ENCODE data around the gene PGC. TPM values are rescaled to one million over a fixed set of nuclear protein-coding genes. Genes with fewer than 3 reads are reported as not detected.
"Not testable (repeated sequence)": the region's sequence is repeated elsewhere in the genome, so short reads cannot be mapped to it uniquely, and the experiment has no call there.

Gene PGC
- total RNA-seq, 1 donor from 2014 or later, result not detected

DNA sequence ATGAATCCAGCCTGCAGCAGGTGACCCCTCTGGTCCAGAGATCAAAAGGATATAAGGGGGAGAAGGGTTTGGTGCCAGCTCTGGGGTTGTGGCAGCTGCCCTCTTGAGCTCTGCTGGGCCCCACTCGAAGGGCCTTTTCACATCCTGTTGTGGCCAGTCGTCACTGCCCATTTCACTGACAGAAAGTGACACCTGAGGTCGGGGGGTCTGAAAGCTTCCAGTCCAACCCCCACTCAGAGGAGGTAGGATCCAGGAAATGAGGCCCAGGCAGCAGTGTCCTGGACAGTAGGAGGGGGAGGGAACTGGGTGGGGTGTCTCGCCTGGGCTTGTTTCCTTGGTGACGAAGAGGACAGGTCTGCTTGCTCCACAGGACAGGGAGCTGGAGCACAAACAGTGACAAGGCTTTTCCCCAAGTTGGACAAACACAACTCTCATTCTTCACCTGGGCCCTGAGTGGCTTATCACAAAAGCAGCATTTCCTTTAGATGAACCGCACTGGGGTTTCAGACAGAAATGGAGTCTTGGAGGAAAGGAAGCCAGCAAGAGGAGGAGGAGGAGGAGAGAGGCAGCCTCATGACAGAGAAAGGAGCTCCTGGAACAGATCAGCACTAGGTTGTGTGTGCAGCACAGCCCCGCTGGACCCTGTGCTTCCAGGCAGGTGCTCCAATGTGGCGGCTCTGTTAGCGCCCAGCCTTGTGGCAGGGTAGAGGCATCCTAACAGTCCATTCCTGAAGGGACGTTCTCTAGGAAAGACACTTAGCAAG, 21.5 kb upstream of the PGC start:
- TF ChIP-seq, protein P1, sequence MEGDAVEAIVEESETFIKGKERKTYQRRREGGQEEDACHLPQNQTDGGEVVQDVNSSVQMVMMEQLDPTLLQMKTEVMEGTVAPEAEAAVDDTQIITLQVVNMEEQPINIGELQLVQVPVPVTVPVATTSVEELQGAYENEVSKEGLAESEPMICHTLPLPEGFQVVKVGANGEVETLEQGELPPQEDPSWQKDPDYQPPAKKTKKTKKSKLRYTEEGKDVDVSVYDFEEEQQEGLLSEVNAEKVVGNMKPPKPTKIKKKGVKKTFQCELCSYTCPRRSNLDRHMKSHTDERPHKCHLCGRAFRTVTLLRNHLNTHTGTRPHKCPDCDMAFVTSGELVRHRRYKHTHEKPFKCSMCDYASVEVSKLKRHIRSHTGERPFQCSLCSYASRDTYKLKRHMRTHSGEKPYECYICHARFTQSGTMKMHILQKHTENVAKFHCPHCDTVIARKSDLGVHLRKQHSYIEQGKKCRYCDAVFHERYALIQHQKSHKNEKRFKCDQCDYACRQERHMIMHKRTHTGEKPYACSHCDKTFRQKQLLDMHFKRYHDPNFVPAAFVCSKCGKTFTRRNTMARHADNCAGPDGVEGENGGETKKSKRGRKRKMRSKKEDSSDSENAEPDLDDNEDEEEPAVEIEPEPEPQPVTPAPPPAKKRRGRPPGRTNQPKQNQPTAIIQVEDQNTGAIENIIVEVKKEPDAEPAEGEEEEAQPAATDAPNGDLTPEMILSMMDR (IDR thresholded peaks at IDR 0.05; ENCODE audit: unreplicated experiment), result no peak
- Mint-ChIP-seq H3K36me3 (ENCODE audit: insufficient read depth) (peaks cover 4% of the 10 kb centered on the region), H3K4me3 (ENCODE audit: low read depth) (no peak overlapping the region), H3K9me3 (ENCODE audit: low read depth) (no peaks in the 10 kb centered on the region), H3K4me1 (ENCODE audit: low read depth) (peaks cover 16% of the 10 kb centered on the region), H3K27ac (peak overlapping the region; percentile 79), H3K27me3 (no peaks in the 10 kb centered on the region)
- no peak for DNase-seq (ENCODE audit: low spot score, unreplicated experiment)

DNA sequence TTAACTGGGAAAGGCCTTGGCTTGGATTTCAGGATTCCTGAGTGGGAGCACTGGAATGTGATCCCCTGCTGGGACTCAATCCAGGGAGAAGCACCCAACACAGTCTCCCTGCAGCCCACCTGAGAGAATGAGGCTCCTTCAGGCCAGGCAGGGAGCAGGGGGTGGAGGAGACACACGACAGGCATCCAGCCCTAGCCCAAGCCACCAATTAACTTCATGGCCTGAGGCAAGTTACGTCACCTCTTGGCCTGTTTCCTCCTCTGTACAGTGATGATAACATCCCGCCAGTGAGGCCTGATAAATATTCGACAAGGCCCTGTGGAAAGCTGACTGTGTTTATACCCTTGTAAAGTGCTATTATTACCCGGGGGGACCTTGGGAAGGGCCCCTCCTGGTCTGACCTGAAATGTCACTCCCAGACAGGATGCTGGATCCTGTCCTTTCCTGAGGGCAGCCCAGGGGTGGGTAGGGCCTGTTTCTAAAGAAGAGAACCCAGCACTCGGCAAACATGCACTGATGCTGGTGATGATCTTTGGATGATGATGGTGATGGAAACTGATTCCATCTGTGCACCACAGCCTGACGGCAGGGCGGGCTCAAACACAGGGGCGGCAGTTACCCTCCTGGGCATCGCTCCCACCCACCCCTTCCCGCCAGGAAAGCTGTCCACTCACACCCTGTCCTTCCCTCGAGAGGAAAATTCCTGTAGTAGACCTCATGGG, 20.1 kb upstream of the PGC start:
- H3K4me1 Mint-ChIP-seq (ENCODE audit: low read depth), result peaks cover 16% of the 10 kb centered on the region
- no peak overlapping the region for H3K27ac Mint-ChIP-seq
- peaks cover 3% of the 10 kb centered on the region for H3K36me3 Mint-ChIP-seq (ENCODE audit: insufficient read depth)
- no peak overlapping the region for H3K4me3 Mint-ChIP-seq (ENCODE audit: low read depth)
- no peaks in the 10 kb centered on the region for H3K27me3 Mint-ChIP-seq
- DNase-seq (ENCODE audit: low spot score, unreplicated experiment), result no peak
- TF ChIP-seq, protein P1 (IDR thresholded peaks at IDR 0.05; ENCODE audit: unreplicated experiment), result no peak
- no peaks in the 10 kb centered on the region for H3K9me3 Mint-ChIP-seq (ENCODE audit: low read depth)

DNA sequence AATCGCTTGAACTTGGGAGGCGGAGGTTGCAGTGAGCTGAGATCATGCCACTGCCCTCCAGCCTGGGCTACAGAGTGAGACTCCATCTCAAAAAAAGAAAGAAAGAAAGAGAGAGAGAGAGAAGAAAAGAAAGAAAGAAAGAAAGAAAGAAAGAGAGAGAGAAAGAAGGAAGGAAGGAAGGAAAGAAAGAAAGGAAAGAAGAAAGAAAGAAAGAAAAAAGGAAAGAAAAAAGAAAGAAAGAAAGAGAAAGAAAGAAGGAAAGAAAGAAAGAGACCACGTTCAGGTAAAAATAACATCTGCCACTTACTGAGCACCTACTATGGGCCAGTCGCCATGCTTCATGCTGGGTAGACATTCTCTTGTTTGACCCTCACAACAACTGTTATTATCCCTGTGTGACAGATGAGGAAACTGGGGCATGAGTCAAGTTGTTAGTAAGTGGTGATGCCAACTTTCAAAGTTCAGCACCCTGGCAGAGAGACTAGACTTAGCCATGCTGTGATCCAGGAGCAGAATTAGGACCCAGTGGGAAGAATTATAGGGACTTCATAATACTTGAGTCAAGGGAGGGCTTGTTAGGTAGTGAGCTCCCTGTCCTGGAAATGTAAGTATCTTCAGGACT, 19.0 kb upstream of the PGC start:
- not testable (repeated sequence) for H3K36me3 Mint-ChIP-seq (ENCODE audit: insufficient read depth); H3K4me3 Mint-ChIP-seq (ENCODE audit: low read depth); H3K9me3 Mint-ChIP-seq (ENCODE audit: low read depth); H3K27ac Mint-ChIP-seq; H3K27me3 Mint-ChIP-seq; DNase-seq (ENCODE audit: low spot score, unreplicated experiment)
- peaks cover 16% of the 10 kb centered on the region for H3K4me1 Mint-ChIP-seq (ENCODE audit: low read depth)

DNA sequence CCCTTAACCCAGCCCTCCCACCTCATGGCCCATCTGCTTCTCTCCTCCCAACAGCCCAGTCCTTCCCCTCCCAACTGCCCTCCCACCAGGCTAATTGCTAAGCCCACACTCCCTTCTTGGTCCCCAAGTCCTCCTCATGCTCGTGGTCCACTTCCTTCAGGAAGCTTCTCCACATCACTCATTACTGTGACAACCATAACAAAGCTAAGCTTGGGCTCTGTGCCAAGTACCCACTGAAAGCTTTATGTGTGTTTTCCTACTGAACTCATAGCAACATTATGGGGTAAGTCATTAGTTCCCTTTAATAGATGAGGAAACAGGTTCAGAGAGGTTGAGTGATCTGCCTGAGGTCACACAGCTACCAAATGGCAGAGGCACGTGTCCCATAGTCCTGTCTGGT, 16.3 kb upstream of the PGC start:
- H3K27ac Mint-ChIP-seq, result no peak overlapping the region
- peaks cover 6% of the 10 kb centered on the region for H3K4me1 Mint-ChIP-seq (ENCODE audit: low read depth)
- no peaks in the 10 kb centered on the region for H3K36me3 Mint-ChIP-seq (ENCODE audit: insufficient read depth)
- no peak overlapping the region for H3K4me3 Mint-ChIP-seq (ENCODE audit: low read depth)
- peaks cover 8% of the 10 kb centered on the region for H3K27me3 Mint-ChIP-seq
- no peak for DNase-seq (ENCODE audit: low spot score, unreplicated experiment)
- no peaks in the 10 kb centered on the region for H3K9me3 Mint-ChIP-seq (ENCODE audit: low read depth)
- TF ChIP-seq, protein P1 (IDR thresholded peaks at IDR 0.05; ENCODE audit: unreplicated experiment), result no peak

DNA sequence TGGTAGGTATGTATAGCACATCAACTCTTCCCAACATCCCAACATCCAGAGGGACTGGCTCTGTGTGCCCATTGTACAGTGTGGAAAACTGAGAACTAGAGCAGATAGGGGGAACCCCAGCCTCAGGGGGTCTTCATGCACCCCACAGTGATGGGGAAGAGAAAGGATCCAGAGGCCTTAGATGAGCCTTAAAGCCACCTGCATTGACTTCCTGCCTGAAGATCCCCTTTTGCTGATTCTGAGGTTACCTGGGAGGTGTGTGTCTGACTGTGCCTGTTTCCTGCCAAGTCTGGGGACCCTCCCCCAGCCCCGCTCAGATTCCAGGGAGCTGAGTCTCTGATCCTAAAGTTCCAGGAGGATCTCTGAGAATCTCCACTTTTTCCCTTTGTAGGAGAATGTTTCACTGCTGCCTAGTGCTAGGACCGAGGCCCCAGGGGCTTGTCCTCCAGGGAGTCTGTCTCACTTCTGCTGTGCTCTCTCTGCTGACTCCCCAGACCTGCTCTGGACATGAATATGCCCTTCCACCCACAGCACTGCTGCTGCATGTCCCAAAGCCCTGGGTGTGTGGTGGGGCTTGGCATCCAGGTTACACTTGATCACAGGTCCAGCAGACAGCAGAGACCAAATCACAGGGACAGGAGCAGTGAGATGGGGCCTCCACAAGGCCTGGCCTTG, 12.8 kb upstream of the PGC start:
- no peaks in the 10 kb centered on the region for H3K36me3 Mint-ChIP-seq (ENCODE audit: insufficient read depth)
- no peaks in the 10 kb centered on the region for H3K4me1 Mint-ChIP-seq (ENCODE audit: low read depth)
- TF ChIP-seq, protein P1 (IDR thresholded peaks at IDR 0.05; ENCODE audit: unreplicated experiment), result no peak
- H3K4me3 Mint-ChIP-seq (ENCODE audit: low read depth), result no peak overlapping the region
- H3K9me3 Mint-ChIP-seq (ENCODE audit: low read depth), result no peaks in the 10 kb centered on the region
- DNase-seq (ENCODE audit: low spot score, unreplicated experiment), result no peak
- H3K27ac Mint-ChIP-seq, result no peak overlapping the region
- H3K27me3 Mint-ChIP-seq, result peaks cover 12% of the 10 kb centered on the region

Measured in progenitor cell of endocrine pancreas (in vitro differentiated cells).